ENCODE data around the gene SLIT1.

GRCh38 chr10:97234400-97234799 is 48.6 kb upstream of the SLIT1 start:
- TF ChIP-seq, protein P1, sequence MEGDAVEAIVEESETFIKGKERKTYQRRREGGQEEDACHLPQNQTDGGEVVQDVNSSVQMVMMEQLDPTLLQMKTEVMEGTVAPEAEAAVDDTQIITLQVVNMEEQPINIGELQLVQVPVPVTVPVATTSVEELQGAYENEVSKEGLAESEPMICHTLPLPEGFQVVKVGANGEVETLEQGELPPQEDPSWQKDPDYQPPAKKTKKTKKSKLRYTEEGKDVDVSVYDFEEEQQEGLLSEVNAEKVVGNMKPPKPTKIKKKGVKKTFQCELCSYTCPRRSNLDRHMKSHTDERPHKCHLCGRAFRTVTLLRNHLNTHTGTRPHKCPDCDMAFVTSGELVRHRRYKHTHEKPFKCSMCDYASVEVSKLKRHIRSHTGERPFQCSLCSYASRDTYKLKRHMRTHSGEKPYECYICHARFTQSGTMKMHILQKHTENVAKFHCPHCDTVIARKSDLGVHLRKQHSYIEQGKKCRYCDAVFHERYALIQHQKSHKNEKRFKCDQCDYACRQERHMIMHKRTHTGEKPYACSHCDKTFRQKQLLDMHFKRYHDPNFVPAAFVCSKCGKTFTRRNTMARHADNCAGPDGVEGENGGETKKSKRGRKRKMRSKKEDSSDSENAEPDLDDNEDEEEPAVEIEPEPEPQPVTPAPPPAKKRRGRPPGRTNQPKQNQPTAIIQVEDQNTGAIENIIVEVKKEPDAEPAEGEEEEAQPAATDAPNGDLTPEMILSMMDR (IDR thresholded peaks at IDR 0.05) = peak in 4 of 6 experiments; percentile 23 to 60 (median 54)
- no peak for TF ChIP-seq POLR2A (IDR thresholded peaks at IDR 0.05)

All from thyroid gland (tissue), 4 donors.